ENCODE results near the gene TMOD4. TPM values are rescaled to one million over a fixed set of nuclear protein-coding genes. Genes with fewer than 3 reads are reported as not detected.
"Not testable (repeated sequence)": the region's sequence is repeated elsewhere in the genome, so short reads cannot be mapped to it uniquely, and the experiment has no call there.

The TMOD4 gene
- total RNA-seq, 1 donor from 2014 or later = 1.1 TPM

GRCh38 chr1:151197863-151198253, 22.1 kb upstream of the TMOD4 start:
- H3K9me3 Mint-ChIP-seq (ENCODE audit: unreplicated experiment) = no peaks in the 10 kb centered on the region
- peak overlapping the region; percentile 99 for H3K4me3 Mint-ChIP-seq (ENCODE audit: unreplicated experiment)
- H3K36me3 Mint-ChIP-seq (ENCODE audit: low read depth, unreplicated experiment) = peaks cover 9% of the 10 kb centered on the region
- peaks cover 17% of the 10 kb centered on the region for H3K27me3 Mint-ChIP-seq (ENCODE audit: unreplicated experiment)
- H3K27ac Mint-ChIP-seq (ENCODE audit: unreplicated experiment) = peak overlapping the region; percentile 93
- DNase-seq (ENCODE audit: low spot score) = no peak
- TF ChIP-seq CTCF (IDR thresholded peaks at IDR 0.05; ENCODE audit: unreplicated experiment) = no peak
- H3K4me1 Mint-ChIP-seq (ENCODE audit: unreplicated experiment) = peaks cover 30% of the 10 kb centered on the region

GRCh38 chr1:151196292-151196800, 20.6 kb upstream of the TMOD4 start:
- TF ChIP-seq CTCF (IDR thresholded peaks at IDR 0.05; ENCODE audit: unreplicated experiment) = peak; percentile 27
- Mint-ChIP-seq H3K36me3 (ENCODE audit: low read depth, unreplicated experiment) (peaks cover 9% of the 10 kb centered on the region), H3K9me3 (ENCODE audit: unreplicated experiment) (no peaks in the 10 kb centered on the region), H3K4me3 (ENCODE audit: unreplicated experiment) (peak overlapping the region; percentile 65), H3K27me3 (ENCODE audit: unreplicated experiment) (peaks cover 17% of the 10 kb centered on the region), H3K4me1 (ENCODE audit: unreplicated experiment) (peaks cover 24% of the 10 kb centered on the region), H3K27ac (ENCODE audit: unreplicated experiment) (no peak overlapping the region)
- DNase-seq (ENCODE audit: low spot score) = peak; percentile 45

- not testable (repeated sequence) for H3K4me3 Mint-ChIP-seq (ENCODE audit: unreplicated experiment); H3K9me3 Mint-ChIP-seq (ENCODE audit: unreplicated experiment); DNase-seq (ENCODE audit: low spot score); H3K27ac Mint-ChIP-seq (ENCODE audit: unreplicated experiment)
- Mint-ChIP-seq H3K4me1 (ENCODE audit: unreplicated experiment) (peaks cover 24% of the 10 kb centered on the region), H3K27me3 (ENCODE audit: unreplicated experiment) (peaks cover 17% of the 10 kb centered on the region), H3K36me3 (ENCODE audit: low read depth, unreplicated experiment) (peaks cover 11% of the 10 kb centered on the region)
Observed at GRCh38 chr1:151194894-151195594, 19.3 kb upstream of the TMOD4 start.

GRCh38 chr1:151193856-151194255, 18.1 kb upstream of the TMOD4 start:
- Mint-ChIP-seq H3K4me3 (ENCODE audit: unreplicated experiment) (no peak overlapping the region), H3K27me3 (ENCODE audit: unreplicated experiment) (peaks cover 18% of the 10 kb centered on the region), H3K4me1 (ENCODE audit: unreplicated experiment) (peaks cover 20% of the 10 kb centered on the region), H3K27ac (ENCODE audit: unreplicated experiment) (peak overlapping the region; percentile 2), H3K9me3 (ENCODE audit: unreplicated experiment) (no peaks in the 10 kb centered on the region), H3K36me3 (ENCODE audit: low read depth, unreplicated experiment) (peaks cover 8% of the 10 kb centered on the region)
- no peak for TF ChIP-seq CTCF (IDR thresholded peaks at IDR 0.05; ENCODE audit: unreplicated experiment)
- DNase-seq (ENCODE audit: low spot score) = no peak

GRCh38 chr1:151193304-151193703, 17.5 kb upstream of the TMOD4 start:
- H3K9me3 Mint-ChIP-seq (ENCODE audit: unreplicated experiment) = no peaks in the 10 kb centered on the region
- DNase-seq (ENCODE audit: low spot score) = no peak
- H3K27ac Mint-ChIP-seq (ENCODE audit: unreplicated experiment) = no peak overlapping the region
- peaks cover 16% of the 10 kb centered on the region for H3K4me1 Mint-ChIP-seq (ENCODE audit: unreplicated experiment)
- no peak overlapping the region for H3K4me3 Mint-ChIP-seq (ENCODE audit: unreplicated experiment)
- H3K36me3 Mint-ChIP-seq (ENCODE audit: low read depth, unreplicated experiment) = peaks cover 6% of the 10 kb centered on the region
- peaks cover 13% of the 10 kb centered on the region for H3K27me3 Mint-ChIP-seq (ENCODE audit: unreplicated experiment)
- TF ChIP-seq CTCF (IDR thresholded peaks at IDR 0.05; ENCODE audit: unreplicated experiment) = no peak
